WTC11 (cell line): ENCODE data around the gene ASMTL. TPM values are rescaled to one million over a fixed set of nuclear protein-coding genes. Genes with fewer than 3 reads are reported as not detected.

Source experiments
- ATAC-seq: fragments of 200-7000 bp; cut with Tn5 transposase; 2 replicates; pipeline ENCODE4 v1.10.0; 2021; ENCODE audit warnings: mild to moderate bottlenecking, moderate library complexity
- CTCF ChIA-PET: fragments of 300-600 bp; sonication (Branson Sonifier 250); formaldehyde crosslinking; loops from one replicate; lab custom pipeline; 2021; ENCODE audit warnings: antibody characterized with exemption; lab: Charles Lee
- POLR2A ChIA-PET: fragments of 350-600 bp; sonication (Branson Sonifier 250); formaldehyde crosslinking; loops from one replicate; lab custom pipeline; 2021; ENCODE audit warnings: antibody characterized with exemption; lab: Charles Lee
- DNase-seq: peaks from one replicate; pipeline ENCODE4 v3.0.0; 2021; ENCODE audit warnings: low spot score
- H3K27ac Mint-ChIP-seq: 2 replicates; pipeline ENCODE4 v1.8.0; 2021; ENCODE audit warnings: mixed read lengths
- H3K27me3 Mint-ChIP-seq: 2 replicates; pipeline ENCODE4 v1.8.0; 2021; ENCODE audit warnings: low read depth, mild to moderate bottlenecking, moderate library complexity, mixed read lengths
- H3K36me3 Mint-ChIP-seq: 2 replicates; pipeline ENCODE4 v1.8.0; 2021; ENCODE audit warnings: mixed read lengths
- H3K4me1 Mint-ChIP-seq: 2 replicates; pipeline ENCODE4 v1.8.0; 2022; ENCODE audit warnings: mixed read lengths
- H3K4me3 Mint-ChIP-seq: 2 replicates; pipeline ENCODE4 v1.8.0; 2021; ENCODE audit warnings: mild to moderate bottlenecking, moderate library complexity, mixed read lengths
- H3K9me3 Mint-ChIP-seq: 2 replicates; pipeline ENCODE4 v1.8.0; 2021; ENCODE audit warnings: mixed read lengths
- CBFB ChIP-seq: sonication (generic); formaldehyde crosslinking; IDR thresholded peaks from 2 replicates; pipeline ENCODE4 v1.8.1; 2022; ENCODE audit warnings: mild to moderate bottlenecking, low read depth, missing genetic modification reagents
- CREB1 ChIP-seq: sonication (generic); formaldehyde crosslinking; IDR thresholded peaks from 2 replicates; pipeline ENCODE4 v1.8.0; 2023; ENCODE audit warnings: mild to moderate bottlenecking, missing genetic modification reagents
- FOXJ3 ChIP-seq: sonication (generic); formaldehyde crosslinking; IDR thresholded peaks from 2 replicates; pipeline ENCODE4 v1.9.0; 2021; ENCODE audit warnings: missing genetic modification reagents, mild to moderate bottlenecking, borderline replicate concordance
- FOXK1 ChIP-seq: sonication (generic); formaldehyde crosslinking; IDR thresholded peaks from 2 replicates; pipeline ENCODE4 v1.8.0; 2022; ENCODE audit warnings: mild to moderate bottlenecking, moderate library complexity, missing genetic modification reagents
- GTF2I ChIP-seq: fragments of 250-450 bp; sonication (Bioruptor Pico); conservative IDR thresholded peaks from 2 replicates; pipeline ENCODE4 v1.4.0; 2021; ENCODE audit warnings: mild to moderate bottlenecking
- MYBL2 ChIP-seq: sonication (generic); formaldehyde crosslinking; IDR thresholded peaks from 2 replicates; pipeline ENCODE4 v1.8.1; 2023; ENCODE audit warnings: mild to moderate bottlenecking, moderate library complexity, missing genetic modification reagents
- NFATC4 ChIP-seq: fragments of 250-450 bp; sonication (Bioruptor Pico); IDR thresholded peaks from 2 replicates; pipeline ENCODE4 v1.9.0; 2021; ENCODE audit warnings: mild to moderate bottlenecking
- NFE2L1 ChIP-seq: sonication (generic); formaldehyde crosslinking; IDR thresholded peaks from 2 replicates; pipeline ENCODE4 v1.8.1; 2023; ENCODE audit warnings: missing genetic modification reagents
- NR1H2 ChIP-seq: sonication (generic); formaldehyde crosslinking; IDR thresholded peaks from 2 replicates; pipeline ENCODE4 v1.9.0; 2021; ENCODE audit warnings: mild to moderate bottlenecking, moderate library complexity, missing genetic modification reagents
- OVOL2 ChIP-seq: fragments of 250-450 bp; sonication (Bioruptor Pico); IDR thresholded peaks from 2 replicates; pipeline ENCODE4 v1.9.0; 2021; ENCODE audit warnings: mild to moderate bottlenecking, borderline replicate concordance
- SMAD3 ChIP-seq: sonication (generic); formaldehyde crosslinking; IDR thresholded peaks from 2 replicates; pipeline ENCODE4 v1.8.0; 2022; ENCODE audit warnings: missing genetic modification reagents, mild to moderate bottlenecking, borderline replicate concordance
- TEAD4 ChIP-seq: sonication (generic); formaldehyde crosslinking; IDR thresholded peaks from 2 replicates; pipeline ENCODE4 v1.8.0; 2022; ENCODE audit warnings: mild to moderate bottlenecking, missing genetic modification reagents
- total RNA-seq: library from RNA; stranded (reverse); gene quantifications from 3 replicates; pipeline ENCODE4 v1.2.3, GENCODE V29; 2021
- TF ChIP-seq, protein P1 (sequence below): fragments of 250-450 bp; sonication (Bioruptor Pico); IDR thresholded peaks from 2 replicates; pipeline ENCODE4 v1.9.0; 2021; ENCODE audit warnings: mild to moderate bottlenecking, borderline replicate concordance
- TF ChIP-seq, protein P2 (sequence below): sonication (generic); formaldehyde crosslinking; IDR thresholded peaks from 2 replicates; pipeline ENCODE4 v1.8.1; 2023; ENCODE audit warnings: mild to moderate bottlenecking, missing genetic modification reagents, moderate library complexity
- TF ChIP-seq, protein P3 (sequence below): fragments of 250-450 bp; sonication (Bioruptor Pico); conservative IDR thresholded peaks from 2 replicates; pipeline ENCODE4 v1.9.0; 2021; ENCODE audit warnings: mild to moderate bottlenecking
- TF ChIP-seq, protein P4 (sequence below): fragments of 250-450 bp; sonication (Bioruptor Pico); IDR thresholded peaks from 2 replicates; pipeline ENCODE4 v1.9.0; 2021; ENCODE audit warnings: mild to moderate bottlenecking
- TF ChIP-seq, protein P5 (sequence below): sonication (generic); formaldehyde crosslinking; IDR thresholded peaks from 2 replicates; pipeline ENCODE4 v1.8.1; 2022; ENCODE audit warnings: low read depth, mild to moderate bottlenecking, moderate library complexity, missing genetic modification reagents, borderline replicate concordance
- TF ChIP-seq, protein P6 (sequence below): sonication (generic); formaldehyde crosslinking; conservative IDR thresholded peaks from 2 replicates; pipeline ENCODE4 v1.8.1; 2022; ENCODE audit warnings: mild to moderate bottlenecking, missing genetic modification reagents
- TF ChIP-seq, protein P7 (sequence below): sonication (generic); formaldehyde crosslinking; conservative IDR thresholded peaks from 2 replicates; pipeline ENCODE4 v1.8.1; 2023; ENCODE audit warnings: mild to moderate bottlenecking, low read depth, missing genetic modification reagents, moderate library complexity
- TF ChIP-seq, protein P8 (sequence below): sonication (generic); formaldehyde crosslinking; IDR thresholded peaks from 2 replicates; pipeline ENCODE4 v1.8.0; 2022; ENCODE audit warnings: mild to moderate bottlenecking, missing genetic modification reagents
- TF ChIP-seq, protein P9 (sequence below): sonication (generic); formaldehyde crosslinking; IDR thresholded peaks from 2 replicates; pipeline ENCODE4 v1.8.1; 2022; ENCODE audit warnings: low read depth, missing genetic modification reagents, borderline replicate concordance

Gene ASMTL
- total RNA-seq, 1 experiment from 2014 or later = 70.6 TPM

DNA sequence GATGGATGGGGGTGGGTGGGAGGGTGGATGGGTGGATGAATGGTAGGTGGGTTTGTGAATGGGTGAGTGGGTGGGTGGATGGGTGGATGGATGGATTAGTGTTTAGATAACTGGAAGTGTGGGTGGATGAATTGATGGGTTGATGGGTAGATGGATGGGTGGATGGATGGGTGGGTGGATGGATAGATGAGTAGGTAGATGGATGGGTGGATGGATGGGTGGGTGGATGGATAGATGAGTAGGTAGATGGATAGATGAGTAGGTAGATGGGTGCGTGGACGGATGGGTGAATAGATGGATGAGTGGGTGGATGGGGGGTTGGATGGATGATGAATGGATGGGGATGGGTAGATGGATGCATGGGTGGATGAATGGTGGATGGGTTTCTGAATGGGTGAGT lies 20.3 kb upstream of the ASMTL start:
- no peak for TF ChIP-seq NFATC4
- TF ChIP-seq SMAD3 (CRISPR knock-in tag) = no peak
- TF ChIP-seq, protein P1, sequence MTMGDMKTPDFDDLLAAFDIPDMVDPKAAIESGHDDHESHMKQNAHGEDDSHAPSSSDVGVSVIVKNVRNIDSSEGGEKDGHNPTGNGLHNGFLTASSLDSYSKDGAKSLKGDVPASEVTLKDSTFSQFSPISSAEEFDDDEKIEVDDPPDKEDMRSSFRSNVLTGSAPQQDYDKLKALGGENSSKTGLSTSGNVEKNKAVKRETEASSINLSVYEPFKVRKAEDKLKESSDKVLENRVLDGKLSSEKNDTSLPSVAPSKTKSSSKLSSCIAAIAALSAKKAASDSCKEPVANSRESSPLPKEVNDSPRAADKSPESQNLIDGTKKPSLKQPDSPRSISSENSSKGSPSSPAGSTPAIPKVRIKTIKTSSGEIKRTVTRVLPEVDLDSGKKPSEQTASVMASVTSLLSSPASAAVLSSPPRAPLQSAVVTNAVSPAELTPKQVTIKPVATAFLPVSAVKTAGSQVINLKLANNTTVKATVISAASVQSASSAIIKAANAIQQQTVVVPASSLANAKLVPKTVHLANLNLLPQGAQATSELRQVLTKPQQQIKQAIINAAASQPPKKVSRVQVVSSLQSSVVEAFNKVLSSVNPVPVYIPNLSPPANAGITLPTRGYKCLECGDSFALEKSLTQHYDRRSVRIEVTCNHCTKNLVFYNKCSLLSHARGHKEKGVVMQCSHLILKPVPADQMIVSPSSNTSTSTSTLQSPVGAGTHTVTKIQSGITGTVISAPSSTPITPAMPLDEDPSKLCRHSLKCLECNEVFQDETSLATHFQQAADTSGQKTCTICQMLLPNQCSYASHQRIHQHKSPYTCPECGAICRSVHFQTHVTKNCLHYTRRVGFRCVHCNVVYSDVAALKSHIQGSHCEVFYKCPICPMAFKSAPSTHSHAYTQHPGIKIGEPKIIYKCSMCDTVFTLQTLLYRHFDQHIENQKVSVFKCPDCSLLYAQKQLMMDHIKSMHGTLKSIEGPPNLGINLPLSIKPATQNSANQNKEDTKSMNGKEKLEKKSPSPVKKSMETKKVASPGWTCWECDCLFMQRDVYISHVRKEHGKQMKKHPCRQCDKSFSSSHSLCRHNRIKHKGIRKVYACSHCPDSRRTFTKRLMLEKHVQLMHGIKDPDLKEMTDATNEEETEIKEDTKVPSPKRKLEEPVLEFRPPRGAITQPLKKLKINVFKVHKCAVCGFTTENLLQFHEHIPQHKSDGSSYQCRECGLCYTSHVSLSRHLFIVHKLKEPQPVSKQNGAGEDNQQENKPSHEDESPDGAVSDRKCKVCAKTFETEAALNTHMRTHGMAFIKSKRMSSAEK = no peak
- no peak for TF ChIP-seq NFE2L1
- TF ChIP-seq, protein P2, sequence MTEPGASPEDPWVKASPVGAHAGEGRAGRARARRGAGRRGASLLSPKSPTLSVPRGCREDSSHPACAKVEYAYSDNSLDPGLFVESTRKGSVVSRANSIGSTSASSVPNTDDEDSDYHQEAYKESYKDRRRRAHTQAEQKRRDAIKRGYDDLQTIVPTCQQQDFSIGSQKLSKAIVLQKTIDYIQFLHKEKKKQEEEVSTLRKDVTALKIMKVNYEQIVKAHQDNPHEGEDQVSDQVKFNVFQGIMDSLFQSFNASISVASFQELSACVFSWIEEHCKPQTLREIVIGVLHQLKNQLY (CRISPR knock-in tag) = no peak

DNA sequence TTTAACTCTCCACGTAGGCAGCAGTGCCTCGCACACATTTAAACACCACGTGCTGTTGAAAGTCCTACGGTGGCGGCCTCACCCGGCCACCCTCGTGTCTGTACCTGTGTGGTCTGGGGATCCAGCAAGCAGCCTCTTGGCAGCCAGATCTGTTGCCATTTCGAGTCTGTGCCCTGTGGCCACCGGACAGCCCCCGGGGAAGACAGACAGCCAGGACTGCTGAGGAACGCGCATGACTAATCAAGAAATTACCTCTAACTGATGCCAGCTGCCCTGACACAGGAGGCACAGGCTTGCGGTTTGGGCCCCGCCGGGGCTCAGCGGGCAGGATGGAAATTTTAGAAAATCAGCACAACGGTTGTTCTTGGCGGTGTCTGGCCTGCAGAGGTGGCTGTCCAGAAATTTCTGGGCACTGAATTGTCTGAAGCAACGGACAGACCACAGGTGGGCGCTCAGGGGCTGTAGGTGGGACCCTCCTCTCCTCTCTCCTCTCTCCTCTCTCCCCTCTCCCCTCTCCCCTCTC lies 15.6 kb upstream of the ASMTL start:
- Mint-ChIP-seq H3K9me3 (peaks cover 6% of the 10 kb centered on the region), H3K36me3 (no peaks in the 10 kb centered on the region), H3K4me3 (no peak overlapping the region), H3K27ac (no peak overlapping the region), H3K27me3 (peaks cover 45% of the 10 kb centered on the region), H3K4me1 (peaks cover 12% of the 10 kb centered on the region)
- DNase-seq (no peak), ATAC-seq (no peak)
- ChIA-PET POLR2A (no interaction called here), CTCF (no interaction called here)
- TF ChIP-seq GTF2I (CRISPR knock-in tag) = no peak
- no peak for TF ChIP-seq CBFB (CRISPR knock-in tag)
- TF ChIP-seq, protein P3, sequence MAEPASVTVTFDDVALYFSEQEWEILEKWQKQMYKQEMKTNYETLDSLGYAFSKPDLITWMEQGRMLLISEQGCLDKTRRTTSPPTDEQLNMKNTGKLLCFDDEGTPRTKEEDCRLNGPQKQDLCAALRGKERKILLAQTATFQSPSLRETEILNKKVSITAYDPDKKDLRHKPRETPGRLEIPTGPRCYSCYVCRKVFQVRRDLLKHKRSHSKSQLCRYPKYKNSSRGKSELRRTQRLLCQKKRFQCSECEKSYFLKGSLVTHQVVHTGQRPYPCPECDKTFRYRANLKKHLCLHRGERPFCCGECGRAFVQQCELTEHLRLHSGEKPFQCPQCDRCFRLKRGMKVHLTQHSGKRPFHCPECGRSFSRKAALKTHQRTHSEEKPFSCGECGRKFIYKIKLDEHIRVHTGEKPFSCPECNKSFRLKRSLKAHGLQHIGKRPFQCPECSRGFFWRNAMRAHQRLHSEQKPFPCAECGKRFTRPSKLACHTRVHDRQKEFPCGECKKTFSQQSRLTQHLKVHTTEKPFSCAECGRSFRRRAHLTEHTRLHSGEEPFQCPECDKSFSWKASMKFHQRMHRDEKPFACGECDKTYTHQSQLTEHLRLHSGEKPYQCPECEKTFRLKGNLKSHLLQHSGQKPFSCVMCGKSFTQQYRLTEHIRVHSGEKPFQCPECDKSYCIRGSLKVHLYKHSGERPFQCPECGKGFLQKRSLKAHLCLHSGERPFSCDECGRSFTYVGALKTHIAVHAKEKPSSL (CRISPR knock-in tag) = no peak
- no peak for TF ChIP-seq TEAD4 (CRISPR knock-in tag)
- TF ChIP-seq, protein P4, sequence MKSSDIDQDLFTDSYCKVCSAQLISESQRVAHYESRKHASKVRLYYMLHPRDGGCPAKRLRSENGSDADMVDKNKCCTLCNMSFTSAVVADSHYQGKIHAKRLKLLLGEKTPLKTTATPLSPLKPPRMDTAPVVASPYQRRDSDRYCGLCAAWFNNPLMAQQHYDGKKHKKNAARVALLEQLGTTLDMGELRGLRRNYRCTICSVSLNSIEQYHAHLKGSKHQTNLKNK (CRISPR knock-in tag) = no peak
- TF ChIP-seq NR1H2 (CRISPR knock-in tag) = no peak
- no peak for TF ChIP-seq CREB1 (CRISPR knock-in tag)
- no peak for TF ChIP-seq SMAD3 (CRISPR knock-in tag)
- TF ChIP-seq MYBL2 (CRISPR knock-in tag) = no peak
- no peak for TF ChIP-seq FOXK1 (CRISPR knock-in tag)
- TF ChIP-seq, protein P5, sequence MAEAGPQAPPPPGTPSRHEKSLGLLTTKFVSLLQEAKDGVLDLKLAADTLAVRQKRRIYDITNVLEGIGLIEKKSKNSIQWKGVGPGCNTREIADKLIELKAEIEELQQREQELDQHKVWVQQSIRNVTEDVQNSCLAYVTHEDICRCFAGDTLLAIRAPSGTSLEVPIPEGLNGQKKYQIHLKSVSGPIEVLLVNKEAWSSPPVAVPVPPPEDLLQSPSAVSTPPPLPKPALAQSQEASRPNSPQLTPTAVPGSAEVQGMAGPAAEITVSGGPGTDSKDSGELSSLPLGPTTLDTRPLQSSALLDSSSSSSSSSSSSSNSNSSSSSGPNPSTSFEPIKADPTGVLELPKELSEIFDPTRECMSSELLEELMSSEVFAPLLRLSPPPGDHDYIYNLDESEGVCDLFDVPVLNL (CRISPR knock-in tag) = no peak
- no peak for TF ChIP-seq OVOL2 (CRISPR knock-in tag)
- TF ChIP-seq, protein P6, sequence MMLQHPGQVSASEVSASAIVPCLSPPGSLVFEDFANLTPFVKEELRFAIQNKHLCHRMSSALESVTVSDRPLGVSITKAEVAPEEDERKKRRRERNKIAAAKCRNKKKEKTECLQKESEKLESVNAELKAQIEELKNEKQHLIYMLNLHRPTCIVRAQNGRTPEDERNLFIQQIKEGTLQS (CRISPR knock-in tag) = no peak
- no peak for TF ChIP-seq NFATC4
- TF ChIP-seq, protein P7, sequence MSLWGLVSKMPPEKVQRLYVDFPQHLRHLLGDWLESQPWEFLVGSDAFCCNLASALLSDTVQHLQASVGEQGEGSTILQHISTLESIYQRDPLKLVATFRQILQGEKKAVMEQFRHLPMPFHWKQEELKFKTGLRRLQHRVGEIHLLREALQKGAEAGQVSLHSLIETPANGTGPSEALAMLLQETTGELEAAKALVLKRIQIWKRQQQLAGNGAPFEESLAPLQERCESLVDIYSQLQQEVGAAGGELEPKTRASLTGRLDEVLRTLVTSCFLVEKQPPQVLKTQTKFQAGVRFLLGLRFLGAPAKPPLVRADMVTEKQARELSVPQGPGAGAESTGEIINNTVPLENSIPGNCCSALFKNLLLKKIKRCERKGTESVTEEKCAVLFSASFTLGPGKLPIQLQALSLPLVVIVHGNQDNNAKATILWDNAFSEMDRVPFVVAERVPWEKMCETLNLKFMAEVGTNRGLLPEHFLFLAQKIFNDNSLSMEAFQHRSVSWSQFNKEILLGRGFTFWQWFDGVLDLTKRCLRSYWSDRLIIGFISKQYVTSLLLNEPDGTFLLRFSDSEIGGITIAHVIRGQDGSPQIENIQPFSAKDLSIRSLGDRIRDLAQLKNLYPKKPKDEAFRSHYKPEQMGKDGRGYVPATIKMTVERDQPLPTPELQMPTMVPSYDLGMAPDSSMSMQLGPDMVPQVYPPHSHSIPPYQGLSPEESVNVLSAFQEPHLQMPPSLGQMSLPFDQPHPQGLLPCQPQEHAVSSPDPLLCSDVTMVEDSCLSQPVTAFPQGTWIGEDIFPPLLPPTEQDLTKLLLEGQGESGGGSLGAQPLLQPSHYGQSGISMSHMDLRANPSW (CRISPR knock-in tag) = no peak
- TF ChIP-seq, protein P8, sequence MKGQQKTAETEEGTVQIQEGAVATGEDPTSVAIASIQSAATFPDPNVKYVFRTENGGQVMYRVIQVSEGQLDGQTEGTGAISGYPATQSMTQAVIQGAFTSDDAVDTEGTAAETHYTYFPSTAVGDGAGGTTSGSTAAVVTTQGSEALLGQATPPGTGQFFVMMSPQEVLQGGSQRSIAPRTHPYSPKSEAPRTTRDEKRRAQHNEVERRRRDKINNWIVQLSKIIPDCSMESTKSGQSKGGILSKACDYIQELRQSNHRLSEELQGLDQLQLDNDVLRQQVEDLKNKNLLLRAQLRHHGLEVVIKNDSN (CRISPR knock-in tag) = no peak
- TF ChIP-seq, protein P9, sequence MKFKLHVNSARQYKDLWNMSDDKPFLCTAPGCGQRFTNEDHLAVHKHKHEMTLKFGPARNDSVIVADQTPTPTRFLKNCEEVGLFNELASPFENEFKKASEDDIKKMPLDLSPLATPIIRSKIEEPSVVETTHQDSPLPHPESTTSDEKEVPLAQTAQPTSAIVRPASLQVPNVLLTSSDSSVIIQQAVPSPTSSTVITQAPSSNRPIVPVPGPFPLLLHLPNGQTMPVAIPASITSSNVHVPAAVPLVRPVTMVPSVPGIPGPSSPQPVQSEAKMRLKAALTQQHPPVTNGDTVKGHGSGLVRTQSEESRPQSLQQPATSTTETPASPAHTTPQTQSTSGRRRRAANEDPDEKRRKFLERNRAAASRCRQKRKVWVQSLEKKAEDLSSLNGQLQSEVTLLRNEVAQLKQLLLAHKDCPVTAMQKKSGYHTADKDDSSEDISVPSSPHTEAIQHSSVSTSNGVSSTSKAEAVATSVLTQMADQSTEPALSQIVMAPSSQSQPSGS (CRISPR knock-in tag) = no peak
- no peak for TF ChIP-seq FOXJ3 (CRISPR knock-in tag)

More for the DNA sequence above, 20.3 kb upstream of the ASMTL start:
- Mint-ChIP-seq H3K27me3 (peaks cover 2% of the 10 kb centered on the region), H3K36me3 (no peaks in the 10 kb centered on the region), H3K9me3 (peaks cover 26% of the 10 kb centered on the region), H3K4me3 (no peak overlapping the region), H3K27ac (no peak overlapping the region), H3K4me1 (peaks cover 2% of the 10 kb centered on the region; the same call in 1 of the 2 replicates)
- no peak for ATAC-seq
- ChIA-PET CTCF (no interaction called here), POLR2A (no interaction called here)
- DNase-seq = no peak
